22Rv1 (cell line): ENCODE data around the gene BMAL1.
A peak's percentile ranks its signal among the peaks of the same experiment; 100 is the strongest.

Source experiments
- H3K27ac ChIP-seq: fragments of 450-650 bp; 2 replicates; pipeline ENCODE4 v1.5.1; 2017
- ZFX ChIP-seq: fragments of 450-650 bp; IDR thresholded peaks from 2 replicates; pipeline ENCODE4 v1.6.1; 2017; ENCODE audit warnings: antibody characterized with exemption, borderline replicate concordance
- TF ChIP-seq, protein P1 (sequence below): fragments of 450-650 bp; IDR thresholded peaks from 2 replicates; pipeline ENCODE4 v1.5.1; 2017; ENCODE audit warnings: mild to moderate bottlenecking

Gene BMAL1

DNA sequence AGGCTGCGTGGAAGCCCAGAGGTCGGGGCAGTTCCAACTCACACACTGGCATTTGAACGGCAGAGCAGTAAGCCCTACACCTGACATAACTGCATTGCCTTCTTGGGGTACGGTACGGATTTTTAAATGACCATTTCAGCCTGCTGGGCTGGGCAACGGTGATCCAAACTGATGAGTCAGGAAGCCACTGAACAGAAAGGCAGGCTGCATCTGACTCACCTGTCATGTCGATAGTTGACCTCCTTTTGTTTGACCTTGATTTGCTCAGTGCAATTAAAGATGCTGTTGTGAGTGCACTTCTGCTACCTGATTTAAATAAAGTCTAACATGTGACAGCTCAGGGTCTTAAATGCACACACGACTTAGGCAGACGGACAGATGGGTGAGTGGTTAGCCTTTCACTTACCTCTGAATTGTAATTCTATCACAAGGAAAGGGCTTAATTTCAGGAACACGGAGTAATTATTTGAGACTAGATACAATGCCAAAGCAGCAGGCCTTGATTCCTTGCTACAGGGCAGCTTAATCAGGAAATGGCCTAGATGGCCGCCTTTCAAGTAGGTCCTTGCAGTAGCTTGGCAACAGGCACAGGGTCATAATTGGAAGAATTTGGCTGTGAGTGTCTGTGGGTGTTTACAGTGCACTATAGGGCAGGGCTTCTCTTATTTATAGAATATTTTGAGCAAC lies 52.2 kb downstream of the BMAL1 start:
- TF ChIP-seq ZFX = no peak
- TF ChIP-seq, protein P1, sequence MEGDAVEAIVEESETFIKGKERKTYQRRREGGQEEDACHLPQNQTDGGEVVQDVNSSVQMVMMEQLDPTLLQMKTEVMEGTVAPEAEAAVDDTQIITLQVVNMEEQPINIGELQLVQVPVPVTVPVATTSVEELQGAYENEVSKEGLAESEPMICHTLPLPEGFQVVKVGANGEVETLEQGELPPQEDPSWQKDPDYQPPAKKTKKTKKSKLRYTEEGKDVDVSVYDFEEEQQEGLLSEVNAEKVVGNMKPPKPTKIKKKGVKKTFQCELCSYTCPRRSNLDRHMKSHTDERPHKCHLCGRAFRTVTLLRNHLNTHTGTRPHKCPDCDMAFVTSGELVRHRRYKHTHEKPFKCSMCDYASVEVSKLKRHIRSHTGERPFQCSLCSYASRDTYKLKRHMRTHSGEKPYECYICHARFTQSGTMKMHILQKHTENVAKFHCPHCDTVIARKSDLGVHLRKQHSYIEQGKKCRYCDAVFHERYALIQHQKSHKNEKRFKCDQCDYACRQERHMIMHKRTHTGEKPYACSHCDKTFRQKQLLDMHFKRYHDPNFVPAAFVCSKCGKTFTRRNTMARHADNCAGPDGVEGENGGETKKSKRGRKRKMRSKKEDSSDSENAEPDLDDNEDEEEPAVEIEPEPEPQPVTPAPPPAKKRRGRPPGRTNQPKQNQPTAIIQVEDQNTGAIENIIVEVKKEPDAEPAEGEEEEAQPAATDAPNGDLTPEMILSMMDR = no peak
- H3K27ac ChIP-seq = no peak overlapping the region

DNA sequence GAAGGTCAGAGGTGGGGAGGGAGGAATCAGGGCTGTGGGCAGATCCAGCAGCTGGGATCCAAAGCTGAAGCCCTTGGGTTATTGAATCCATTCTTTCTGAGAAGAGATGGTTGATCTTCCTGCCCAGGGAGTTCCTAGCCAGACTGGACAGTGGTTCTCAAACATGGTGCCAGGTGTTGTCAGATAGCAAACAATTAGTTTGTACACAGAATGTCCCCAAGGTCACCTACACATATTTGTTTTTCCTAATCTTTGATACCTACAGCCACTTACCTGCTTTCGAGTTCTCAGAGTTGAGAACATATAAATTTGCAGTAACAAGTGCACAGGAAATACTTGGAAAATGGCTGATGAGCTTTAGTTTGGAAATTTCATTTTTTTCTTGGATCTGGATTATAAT lies 54.5 kb downstream of the BMAL1 start:
- no peak overlapping the region for H3K27ac ChIP-seq
- TF ChIP-seq ZFX = no peak
- TF ChIP-seq, protein P1 = no peak

DNA sequence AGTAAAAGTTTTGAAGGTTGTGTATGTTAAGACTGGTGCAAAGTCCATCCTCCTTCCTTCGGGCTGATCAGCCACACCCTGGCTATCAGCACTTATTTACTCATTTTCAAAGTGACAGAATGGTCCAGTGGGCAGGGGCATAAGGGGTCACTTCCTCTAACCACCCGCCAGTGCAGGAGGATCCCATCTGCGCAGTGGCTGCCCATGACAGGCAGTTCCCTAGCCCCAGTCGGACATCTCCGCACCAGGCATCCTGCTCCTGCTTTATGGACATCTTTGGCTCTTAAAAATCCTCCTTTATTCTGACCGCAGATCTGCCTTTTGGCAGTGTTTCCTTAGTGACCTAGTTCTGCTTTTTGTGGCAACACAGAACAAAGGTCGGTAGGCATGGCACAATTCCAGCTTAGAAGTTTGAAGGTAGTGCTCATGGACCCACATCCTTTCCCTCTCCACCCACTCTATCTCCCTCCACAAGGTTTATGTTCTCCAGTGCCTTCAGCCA lies 55.9 kb downstream of the BMAL1 start:
- TF ChIP-seq ZFX = no peak
- TF ChIP-seq, protein P1 = no peak
- H3K27ac ChIP-seq = no peak overlapping the region

DNA sequence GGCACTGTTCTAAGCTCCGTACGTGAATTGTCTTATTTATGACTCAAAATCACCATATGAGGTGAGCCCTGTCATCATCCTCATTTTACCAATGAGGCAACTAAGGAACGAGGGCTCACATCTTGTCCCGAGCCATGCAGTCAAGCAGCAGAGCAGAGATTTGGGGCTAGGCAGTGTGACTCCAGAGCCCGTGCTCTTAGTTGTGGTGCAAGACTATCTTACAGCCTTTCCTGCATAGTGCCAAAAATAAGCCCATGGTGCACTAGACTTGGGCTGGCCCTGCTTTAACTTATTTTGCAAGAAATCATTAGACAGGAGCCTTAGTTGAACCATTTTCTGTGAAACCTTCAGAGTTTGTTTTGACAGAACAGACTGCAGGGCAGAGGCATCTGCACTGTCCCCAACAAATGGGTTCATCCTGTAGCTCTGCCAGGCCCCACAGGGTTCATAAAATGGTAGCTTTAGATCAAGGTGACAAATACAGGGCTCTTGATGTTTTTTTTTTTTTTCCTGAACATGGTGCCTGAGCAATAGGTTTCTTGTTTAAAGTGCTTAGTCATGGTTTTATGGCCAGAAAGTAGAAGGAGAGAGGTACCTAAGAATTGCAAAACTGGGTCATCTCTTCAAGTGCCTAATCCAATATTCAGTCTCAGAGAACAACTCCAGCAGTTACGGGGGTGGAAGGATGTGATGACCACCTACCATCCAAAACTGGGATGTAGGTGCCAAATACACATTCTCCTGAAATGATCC lies 56.6 kb downstream of the BMAL1 start:
- no peak for TF ChIP-seq ZFX
- TF ChIP-seq, protein P1 = no peak
- no peak overlapping the region for H3K27ac ChIP-seq

DNA sequence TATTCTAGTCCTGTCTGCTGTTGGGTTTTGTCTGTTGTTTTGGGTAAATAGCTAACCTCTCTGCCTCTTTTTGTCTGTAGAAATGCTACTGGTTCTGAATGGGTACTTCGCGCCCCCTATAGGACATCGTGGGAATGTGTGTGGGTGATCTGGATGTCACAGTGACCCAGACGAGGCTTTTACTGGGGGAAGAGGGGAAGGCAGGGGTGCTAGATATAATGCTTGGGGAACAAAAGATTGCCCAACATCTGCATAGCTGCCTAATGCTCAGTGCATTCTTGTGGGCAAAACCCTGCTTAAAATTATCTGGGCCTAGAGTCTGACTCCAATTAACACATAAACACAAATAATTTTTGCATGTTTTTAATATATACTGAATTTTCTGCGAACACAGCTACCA lies 57.7 kb downstream of the BMAL1 start:
- H3K27ac ChIP-seq = no peak overlapping the region
- TF ChIP-seq, protein P1 = peak; percentile 88
- TF ChIP-seq ZFX = no peak

DNA sequence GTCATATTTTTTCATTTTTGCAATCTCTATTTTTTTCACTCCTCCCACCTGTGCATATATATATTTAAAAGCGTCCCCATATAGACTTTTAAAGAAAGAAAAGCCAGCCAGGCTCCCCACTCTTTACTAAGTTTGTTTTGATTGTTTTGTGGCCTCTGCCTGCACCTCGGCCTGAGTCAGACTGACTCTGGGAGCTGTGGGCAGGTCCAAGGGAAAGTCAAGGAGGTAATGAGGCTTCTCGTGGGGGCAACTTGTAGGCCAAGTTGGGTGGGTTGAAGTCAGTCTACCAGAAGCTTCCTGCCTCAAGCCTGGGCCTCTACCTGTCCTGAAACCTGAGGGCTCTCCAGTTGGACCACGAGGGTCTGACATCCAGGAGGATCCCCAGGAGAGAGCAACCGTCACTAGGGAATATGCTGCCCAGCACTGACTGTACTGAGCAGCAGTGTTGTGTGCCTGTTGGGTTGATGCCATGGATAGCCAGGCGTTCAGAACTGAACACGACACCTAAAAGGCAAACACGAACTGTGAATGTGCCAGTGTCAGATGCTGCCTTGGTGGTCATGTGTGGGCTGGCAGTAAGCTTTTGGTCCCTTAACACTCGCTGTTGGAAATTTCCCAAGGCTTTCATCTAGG lies 58.8 kb downstream of the BMAL1 start:
- no peak overlapping the region for H3K27ac ChIP-seq
- no peak for TF ChIP-seq ZFX
- TF ChIP-seq, protein P1 = no peak
